Adipocyte (in vitro differentiated cells): ENCODE data around the gene FAM53B.
A peak's percentile ranks its signal among the peaks of the same experiment; 100 is the strongest.
"Not testable (repeated sequence)": the region's sequence is repeated elsewhere in the genome, so short reads cannot be mapped to it uniquely, and the experiment has no call there.

ENCODE experiments used
- DNase-seq: peaks from one replicate; pipeline ENCODE4 v3.0.0-alpha.2; 2015; ENCODE audit warnings: low read depth
- H3K27me3 ChIP-seq: replicated peaks from 2 replicates; pipeline ENCODE4 v1.7.0; 2013; ENCODE audit warnings: mild to moderate bottlenecking, low read length, moderate library complexity; ENCODE audit not compliant: control insufficient read depth, insufficient read depth
- H3K36me3 ChIP-seq: 2 replicates; pipeline ENCODE4 v1.7.0; 2013; ENCODE audit warnings: low read length, mild to moderate bottlenecking, moderate library complexity; ENCODE audit not compliant: control insufficient read depth, insufficient read depth, severe bottlenecking
- H3K4me1 ChIP-seq: 2 replicates; pipeline ENCODE4 v1.7.0; 2013; ENCODE audit warnings: mild to moderate bottlenecking, low read length, moderate library complexity; ENCODE audit not compliant: control insufficient read depth, insufficient read depth
- H3K4me3 ChIP-seq: 2 replicates; pipeline ENCODE4 v1.7.0; 2013; ENCODE audit warnings: mild to moderate bottlenecking, low read length, moderate library complexity
- H3K9ac ChIP-seq: 2 replicates; pipeline ENCODE4 v1.7.0; 2013; ENCODE audit warnings: mild to moderate bottlenecking, low read length, moderate library complexity
- H3K9me3 ChIP-seq: 2 replicates; pipeline ENCODE4 v1.7.0; 2013; ENCODE audit warnings: mild to moderate bottlenecking, low read length, moderate library complexity; ENCODE audit not compliant: control insufficient read depth

FAM53B gene

DNA sequence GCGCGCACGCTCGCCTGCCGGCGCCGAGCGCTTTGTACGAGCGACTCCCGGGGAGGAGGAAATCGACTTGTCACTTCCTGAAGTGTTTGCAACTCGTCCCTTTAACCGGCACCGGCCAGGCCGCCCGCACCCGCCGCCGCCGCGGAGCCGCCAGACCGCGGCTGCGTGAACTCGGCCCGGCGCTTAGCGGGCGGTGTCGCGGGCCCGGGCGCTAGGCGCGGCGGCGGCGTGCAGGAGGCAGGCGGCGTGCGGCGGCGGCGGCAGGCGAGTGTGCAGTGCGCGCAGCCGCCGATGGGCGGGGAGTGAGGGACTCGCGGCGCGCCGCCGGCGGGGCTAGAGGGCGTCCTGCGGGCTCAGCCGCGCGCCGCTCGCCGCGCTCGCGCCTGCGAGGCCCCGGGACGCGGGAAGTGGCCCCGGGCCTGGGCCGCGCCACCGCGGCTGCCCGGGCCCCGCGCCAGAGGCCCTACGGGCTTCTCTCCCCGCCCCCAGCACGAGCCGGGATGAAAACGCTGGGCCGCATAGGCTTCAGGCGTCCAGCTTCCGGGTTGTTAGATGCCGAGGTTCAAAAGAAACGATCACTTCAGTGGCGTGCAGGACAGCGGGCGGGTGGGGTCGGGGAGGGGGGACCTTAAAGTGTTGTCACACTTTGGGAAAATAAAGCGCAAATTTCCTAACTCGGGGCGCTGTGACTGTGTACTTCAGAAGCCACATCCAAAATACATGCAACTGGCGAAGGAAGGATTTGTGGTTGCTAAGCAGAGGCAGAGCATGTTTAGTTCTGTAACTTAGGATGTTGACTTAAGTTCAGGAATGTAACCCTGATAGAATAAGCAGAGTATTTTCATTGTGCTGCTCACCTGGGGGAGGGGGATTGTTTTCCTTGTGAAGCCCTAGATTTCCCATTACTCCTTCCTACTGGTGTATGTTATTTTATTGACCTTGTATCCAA is at the start of gene FAM53B:
Gene FAM53B, minus strand, starts transcription at position 277 of the 949 bp plus-strand sequence. CDS start 37,665 bp downstream, outside the sequence.
- DNase-seq: peak; percentile 96
- peaks cover 58% of the 10 kb centered on the region for H3K4me1 ChIP-seq
- H3K9me3 ChIP-seq: no peaks in the 10 kb centered on the region
- no peaks in the 10 kb centered on the region for H3K27me3 ChIP-seq
- peak within 1 kb of the TSS; percentile 86 for H3K4me3 ChIP-seq
- no peaks in the 10 kb centered on the region for H3K36me3 ChIP-seq
- H3K9ac ChIP-seq: peak within 1 kb of the TSS; percentile 88

- H3K4me1 ChIP-seq: peaks cover 4% of the 10 kb centered on the region
- H3K4me3 ChIP-seq: no peak overlapping the region
- no peaks in the 10 kb centered on the region for H3K9me3 ChIP-seq
- no peak for DNase-seq
- H3K27me3 ChIP-seq: no peaks in the 10 kb centered on the region
- H3K36me3 ChIP-seq: peaks cover 4% of the 10 kb centered on the region
- no peak overlapping the region for H3K9ac ChIP-seq
Observed at GRCh38 chr10:124792998-124793352, 48.8 kb upstream of the FAM53B start.

- DNase-seq: peak; percentile 94
- H3K27me3 ChIP-seq: no peaks in the 10 kb centered on the region
- no peaks in the 10 kb centered on the region for H3K9me3 ChIP-seq
- H3K4me1 ChIP-seq: peaks cover 4% of the 10 kb centered on the region
- peaks cover 13% of the 10 kb centered on the region for H3K36me3 ChIP-seq
- peak within 1 kb of the TSS; percentile 99 for H3K9ac ChIP-seq
- peak within 1 kb of the TSS; percentile 92 for H3K4me3 ChIP-seq
Observed at GRCh38 chr10:124791547-124792348, 47.6 kb upstream of the FAM53B start, which contains the start of gene EEF1AKMT2. EEF1AKMT2 (minus strand) TSS chr10:124791887; CDS start chr10:124791833, 54 bp downstream.

DNA sequence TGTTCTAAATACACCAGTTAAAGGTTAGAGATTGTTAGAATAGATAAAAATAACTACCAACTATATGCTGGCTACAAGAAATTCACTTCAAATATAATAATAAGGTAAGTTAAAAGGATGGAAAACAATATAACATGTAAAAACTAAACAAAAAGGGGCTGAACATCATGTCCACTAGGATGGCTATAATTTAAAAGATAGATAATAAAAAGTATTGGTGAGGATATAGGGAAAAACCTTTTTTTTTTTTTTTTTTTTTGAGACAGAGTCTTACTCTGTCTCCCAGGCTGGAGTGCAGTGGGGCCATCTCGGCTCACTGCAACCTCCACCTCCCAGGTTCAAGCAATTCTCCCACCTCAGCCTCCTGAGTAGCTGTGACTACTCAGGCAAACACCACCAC is 38.7 kb upstream of the FAM53B start:
- not testable (repeated sequence) for H3K9ac ChIP-seq, H3K4me3 ChIP-seq, H3K27me3 ChIP-seq, H3K4me1 ChIP-seq, H3K9me3 ChIP-seq, DNase-seq
- H3K36me3 ChIP-seq: peaks cover 42% of the 10 kb centered on the region

- Histone ChIP-seq H3K9me3 (no peaks in the 10 kb centered on the region), H3K27me3 (no peaks in the 10 kb centered on the region), H3K4me1 (peaks cover 26% of the 10 kb centered on the region), H3K36me3 (peaks cover 12% of the 10 kb centered on the region), H3K9ac (no peak overlapping the region), H3K4me3 (no peak overlapping the region)
- no peak for DNase-seq
Observed at GRCh38 chr10:124768791-124769190, 24.6 kb upstream of the FAM53B start.

- no peaks in the 10 kb centered on the region for H3K27me3 ChIP-seq
- H3K9me3 ChIP-seq: no peaks in the 10 kb centered on the region
- no peak overlapping the region for H3K4me3 ChIP-seq
- no peak for DNase-seq
- peaks cover 21% of the 10 kb centered on the region for H3K36me3 ChIP-seq
- peaks cover 34% of the 10 kb centered on the region for H3K4me1 ChIP-seq
- no peak overlapping the region for H3K9ac ChIP-seq
Observed at GRCh38 chr10:124765256-124765655, 21.1 kb upstream of the FAM53B start.

DNA sequence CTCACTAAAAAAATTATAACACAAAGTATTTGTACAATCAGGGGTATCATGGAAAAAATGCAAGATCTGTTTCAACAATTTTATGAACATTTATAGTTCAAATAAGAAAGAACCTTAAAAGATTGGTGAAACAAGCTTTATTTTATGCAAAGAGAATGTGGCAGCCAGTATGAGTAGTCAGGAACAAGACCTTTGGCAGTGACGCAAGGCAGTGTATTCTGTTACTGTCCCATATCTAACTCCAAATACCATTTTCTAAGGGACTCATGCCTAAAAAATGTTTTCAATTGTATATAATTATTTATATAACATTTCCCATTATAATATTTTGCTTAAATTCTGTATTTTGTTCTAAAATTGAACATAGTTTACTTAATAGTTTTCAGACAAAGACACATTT is 19.1 kb upstream of the FAM53B start:
- no peaks in the 10 kb centered on the region for H3K27me3 ChIP-seq
- H3K4me3 ChIP-seq: no peak overlapping the region
- H3K9me3 ChIP-seq: no peaks in the 10 kb centered on the region
- DNase-seq: peak; percentile 74
- no peak overlapping the region for H3K9ac ChIP-seq
- H3K4me1 ChIP-seq: peaks cover 40% of the 10 kb centered on the region
- peaks cover 37% of the 10 kb centered on the region for H3K36me3 ChIP-seq

DNA sequence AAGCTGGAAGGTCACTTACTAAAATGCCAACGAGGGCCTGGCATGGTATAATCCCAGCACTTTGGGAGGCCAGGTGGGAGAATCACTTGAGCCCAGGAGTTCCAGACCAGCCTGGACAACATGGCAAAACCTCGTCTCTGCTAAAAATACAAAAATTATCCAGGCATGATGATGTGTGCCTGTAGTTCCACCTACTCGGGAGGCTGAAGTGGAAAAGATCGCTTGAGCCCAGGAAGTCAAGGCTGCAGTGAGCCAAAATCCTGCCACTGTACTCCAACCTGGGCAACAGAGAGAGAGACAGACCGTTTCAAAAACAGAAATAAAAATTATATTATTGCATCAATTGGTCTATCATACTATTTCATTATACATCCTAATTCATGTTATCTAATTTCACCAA is 18.1 kb upstream of the FAM53B start:
- Histone ChIP-seq H3K4me3 (no peak overlapping the region), H3K27me3 (no peaks in the 10 kb centered on the region), H3K9ac (no peak overlapping the region), H3K9me3 (no peaks in the 10 kb centered on the region), H3K4me1 (peaks cover 40% of the 10 kb centered on the region), H3K36me3 (peaks cover 42% of the 10 kb centered on the region)
- no peak for DNase-seq

- Histone ChIP-seq H3K9me3 (no peaks in the 10 kb centered on the region), H3K4me3 (no peak overlapping the region), H3K4me1 (peaks cover 10% of the 10 kb centered on the region), H3K9ac (no peak overlapping the region), H3K36me3 (peaks cover 55% of the 10 kb centered on the region), H3K27me3 (no peaks in the 10 kb centered on the region)
- no peak for DNase-seq
Observed at GRCh38 chr10:124756156-124756903, 12.2 kb upstream of the FAM53B start.

- Histone ChIP-seq H3K9ac (no peak overlapping the region), H3K4me1 (peaks cover 10% of the 10 kb centered on the region), H3K27me3 (no peaks in the 10 kb centered on the region), H3K9me3 (no peaks in the 10 kb centered on the region), H3K36me3 (peaks cover 48% of the 10 kb centered on the region), H3K4me3 (no peak overlapping the region)
- DNase-seq: no peak
Observed at GRCh38 chr10:124755581-124755980, 11.4 kb upstream of the FAM53B start.

GRCh38 chr10:124754227-124754626 is 10.0 kb upstream of the FAM53B start:
- no peak overlapping the region for H3K9ac ChIP-seq
- no peak overlapping the region for H3K4me3 ChIP-seq
- H3K9me3 ChIP-seq: no peaks in the 10 kb centered on the region
- H3K27me3 ChIP-seq: no peaks in the 10 kb centered on the region
- no peak for DNase-seq
- peaks cover 38% of the 10 kb centered on the region for H3K36me3 ChIP-seq
- H3K4me1 ChIP-seq: peaks cover 11% of the 10 kb centered on the region
